Mesenchymal stem cell (in vitro differentiated cells and primary cell): ENCODE data around the gene SLC47A1.
"Not testable (repeated sequence)": the region's sequence is repeated elsewhere in the genome, so short reads cannot be mapped to it uniquely, and the experiment has no call there.

Experiments
- DNase-seq: peaks from one replicate; pipeline ENCODE4 v3.0.0-alpha.2; 2013
- H2AFZ ChIP-seq: one replicate; pipeline ENCODE4 v1.6.1; 2013; ENCODE audit warnings: low read depth, mild to moderate bottlenecking, control low read depth, inconsistent platforms, low read length, moderate library complexity
- H2AK5ac ChIP-seq: 2 replicates; pipeline ENCODE4 v1.6.1; 2013; ENCODE audit warnings: low read length, moderate library complexity, mild to moderate bottlenecking, inconsistent platforms; ENCODE audit not compliant: severe bottlenecking
- H2BK120ac ChIP-seq: one replicate; pipeline ENCODE4 v1.6.1; 2013; ENCODE audit warnings: low read depth, mild to moderate bottlenecking, inconsistent platforms, low read length, moderate library complexity
- H2BK12ac ChIP-seq, 2 experiments: one replicate each; pipeline ENCODE4 v1.6.1; 2013; ENCODE audit warnings: inconsistent platforms in 2 of 2, low read length in 2 of 2, mild to moderate bottlenecking in 2 of 2, moderate library complexity in 2 of 2, control low read depth in 1 of 2
- H2BK15ac ChIP-seq: one replicate; pipeline ENCODE4 v1.6.1; 2013; ENCODE audit warnings: mild to moderate bottlenecking, low read depth, inconsistent platforms; ENCODE audit not compliant: poor library complexity, severe bottlenecking
- H2BK5ac ChIP-seq: 2 replicates; pipeline ENCODE4 v1.6.1; 2013; ENCODE audit warnings: low read depth, mild to moderate bottlenecking, low read length, control low read depth, inconsistent platforms; ENCODE audit not compliant: poor library complexity, severe bottlenecking
- H3K14ac ChIP-seq, 2 experiments: one replicate each; pipeline ENCODE4 v1.6.1; 2013; ENCODE audit warnings: inconsistent platforms in 2 of 2, low read length in 2 of 2, control low read depth in 1 of 2, mild to moderate bottlenecking in 1 of 2, moderate library complexity in 1 of 2
- H3K18ac ChIP-seq, 2 experiments: one replicate each; pipeline ENCODE4 v1.6.1; 2013; ENCODE audit warnings: inconsistent platforms in 2 of 2, low read length in 2 of 2, control low read depth in 1 of 2, low read depth in 1 of 2, mild to moderate bottlenecking in 1 of 2
- H3K23ac ChIP-seq, 2 experiments: one replicate each; pipeline ENCODE4 v1.6.1; 2013; ENCODE audit warnings: inconsistent platforms in 2 of 2, low read length in 2 of 2, mild to moderate bottlenecking in 2 of 2, moderate library complexity in 2 of 2, control low read depth in 1 of 2
- H3K27ac ChIP-seq: 2 replicates; pipeline ENCODE4 v1.5.1; 2013; ENCODE audit warnings: mild to moderate bottlenecking, moderate library complexity, low read length, control low read depth, inconsistent platforms; ENCODE audit not compliant: poor library complexity, severe bottlenecking
- H3K27me3 ChIP-seq, 2 experiments: 2 replicates each; pipeline versions ENCODE4 v1.6.1 to v1.7.0; 2013; ENCODE audit warnings: low read length in 2 of 2, mild to moderate bottlenecking in 2 of 2, moderate library complexity in 2 of 2, control low read depth in 1 of 2, inconsistent platforms in 1 of 2; ENCODE audit not compliant: control insufficient read depth in 1 of 2, insufficient read depth in 1 of 2
- H3K36me3 ChIP-seq, 2 experiments: 2 replicates each; pipeline versions ENCODE4 v1.6.1 to v1.7.0; 2013; ENCODE audit warnings: low read length in 2 of 2, control low read depth in 1 of 2, inconsistent platforms in 1 of 2, low read depth in 1 of 2, mild to moderate bottlenecking in 1 of 2; ENCODE audit not compliant: insufficient read depth in 2 of 2, control insufficient read depth in 1 of 2
- H3K4ac ChIP-seq, 2 experiments: one replicate each; pipeline ENCODE4 v1.6.1; 2013; ENCODE audit warnings: inconsistent platforms in 2 of 2, low read length in 2 of 2, mild to moderate bottlenecking in 2 of 2, moderate library complexity in 2 of 2, control low read depth in 1 of 2, low read depth in 1 of 2
- H3K4me1 ChIP-seq: 2 replicates; pipeline ENCODE4 v1.6.1; 2013; ENCODE audit warnings: low read depth, low read length, control low read depth; ENCODE audit not compliant: control insufficient read depth, insufficient read depth
- H3K4me2 ChIP-seq: 2 replicates; pipeline ENCODE4 v1.6.1; 2013; ENCODE audit warnings: low read length, mild to moderate bottlenecking, inconsistent platforms; ENCODE audit not compliant: poor library complexity, severe bottlenecking
- H3K4me3 ChIP-seq, 2 experiments: 2 replicates each; pipeline versions ENCODE4 v1.5.1 to v1.7.0; 2013; ENCODE audit warnings: low read length in 2 of 2, mild to moderate bottlenecking in 2 of 2, control low read depth in 1 of 2, low read depth in 1 of 2; ENCODE audit not compliant: insufficient read depth in 1 of 2
- H3K79me1 ChIP-seq: replicated peaks from 2 replicates; pipeline ENCODE4 v1.6.1; 2013; ENCODE audit warnings: mild to moderate bottlenecking, control low read depth, low read length, inconsistent platforms; ENCODE audit not compliant: poor library complexity, severe bottlenecking
- H3K9ac ChIP-seq: 2 replicates; pipeline ENCODE4 v1.7.0; 2013; ENCODE audit warnings: mild to moderate bottlenecking, low read length, moderate library complexity
- H3K9me3 ChIP-seq: 2 replicates; pipeline ENCODE4 v1.7.0; 2013; ENCODE audit warnings: mild to moderate bottlenecking, low read length; ENCODE audit not compliant: control insufficient read depth
- H4K8ac ChIP-seq: one replicate; pipeline ENCODE4 v1.6.1; 2013; ENCODE audit warnings: inconsistent platforms, mild to moderate bottlenecking, low read length, moderate library complexity
- H4K91ac ChIP-seq: one replicate; pipeline ENCODE4 v1.6.1; 2013; ENCODE audit warnings: mild to moderate bottlenecking, low read length, inconsistent platforms
- WGBS: methylation state at CpG from one replicate; pipeline ENCODE4 v1.1.7; 2013; ENCODE audit warnings: mixed read lengths; 5-methylcytosine and 5-hydroxymethylcytosine counted together

The SLC47A1 gene

GRCh38 chr17:19580566-19580920, 46.9 kb downstream of the SLC47A1 start:
- H4K8ac ChIP-seq, H2BK120ac ChIP-seq, H3K36me3 ChIP-seq, H4K91ac ChIP-seq, H3K18ac ChIP-seq, H3K14ac ChIP-seq, H2BK15ac ChIP-seq, DNase-seq, H2BK12ac ChIP-seq, H3K4me2 ChIP-seq, H3K79me1 ChIP-seq, H3K23ac ChIP-seq, H2AK5ac ChIP-seq, H2AFZ ChIP-seq, H3K4ac ChIP-seq, H3K9me3 ChIP-seq, H2BK5ac ChIP-seq, H3K27ac ChIP-seq: not testable (repeated sequence)
- Histone ChIP-seq H3K9ac (peak overlapping the region; percentile 72), H3K4me3 (peak overlapping the region in 1 of 2 experiments; percentile 74), H3K4me1 (peaks cover 12% of the 10 kb centered on the region), H3K27me3 (peaks cover 28 to 41% of the 10 kb centered on the region in 2 experiments)
- 96% methylated on average over 17 of the region's 17 CpGs for WGBS

- H3K23ac ChIP-seq, H2AFZ ChIP-seq, H3K4me3 ChIP-seq, H3K36me3 ChIP-seq, H2BK5ac ChIP-seq, H4K8ac ChIP-seq, H2BK120ac ChIP-seq, H3K4me2 ChIP-seq, H3K9me3 ChIP-seq, H2BK15ac ChIP-seq, H3K79me1 ChIP-seq, DNase-seq, H3K9ac ChIP-seq, H3K4ac ChIP-seq, H4K91ac ChIP-seq, H3K27ac ChIP-seq, H2AK5ac ChIP-seq, H3K14ac ChIP-seq, H2BK12ac ChIP-seq, H3K18ac ChIP-seq: not testable (repeated sequence)
- Histone ChIP-seq H3K27me3 (peaks cover 34 to 41% of the 10 kb centered on the region in 2 experiments), H3K4me1 (peaks cover 12% of the 10 kb centered on the region)
- 95% methylated on average over 11 of the region's 13 CpGs for WGBS
Measured at GRCh38 chr17:19582152-19582551, 48.5 kb downstream of the SLC47A1 start.

GRCh38 chr17:19583871-19584270, 50.2 kb downstream of the SLC47A1 start:
- no peak overlapping the region for H3K9ac ChIP-seq
- no peak overlapping the region for H3K14ac ChIP-seq
- 84% methylated on average over 7 of the region's 8 CpGs for WGBS
- no peak overlapping the region for H3K4me2 ChIP-seq
- H3K36me3 ChIP-seq, result no peaks in the 10 kb centered on the region
- peaks cover 12% of the 10 kb centered on the region for H3K4me1 ChIP-seq
- peaks cover 32 to 34% of the 10 kb centered on the region in 2 experiments for H3K27me3 ChIP-seq
- no peak overlapping the region for H2BK12ac ChIP-seq
- H2BK120ac ChIP-seq, result no peak overlapping the region
- no peak overlapping the region for H2AK5ac ChIP-seq
- no peak overlapping the region for H4K91ac ChIP-seq
- no peak for DNase-seq
- no peak overlapping the region for H3K4me3 ChIP-seq
- no peak overlapping the region for H4K8ac ChIP-seq
- no peaks in the 10 kb centered on the region for H3K9me3 ChIP-seq
- no peak overlapping the region for H3K23ac ChIP-seq
- H3K27ac ChIP-seq, result no peak overlapping the region
- no peak overlapping the region for H2BK15ac ChIP-seq
- no peak overlapping the region for H3K4ac ChIP-seq
- no peak overlapping the region for H2BK5ac ChIP-seq
- no peak overlapping the region for H3K18ac ChIP-seq
- H2AFZ ChIP-seq, result no peak overlapping the region
- H3K79me1 ChIP-seq, result no peaks in the 10 kb centered on the region

DNA sequence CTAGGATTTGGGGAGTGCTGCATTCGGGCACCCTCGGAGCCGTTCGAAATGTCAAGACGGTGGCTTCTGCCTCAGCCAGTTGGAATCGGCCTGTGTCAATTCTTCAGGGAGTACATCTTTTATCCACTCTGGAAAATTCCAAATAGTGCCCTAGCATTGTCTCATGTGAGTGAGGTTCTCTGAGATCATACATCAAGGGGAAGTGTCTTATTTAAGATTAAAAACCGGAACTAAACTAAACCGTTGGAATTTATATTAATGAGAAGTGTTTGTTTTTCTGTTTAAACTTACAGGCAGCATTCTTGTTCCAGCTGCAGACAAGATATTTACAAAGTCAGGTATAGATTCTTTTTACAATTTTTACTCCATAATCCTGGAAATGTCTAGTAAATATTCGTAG, 56.8 kb downstream of the SLC47A1 start:
- no peak overlapping the region for H3K4ac ChIP-seq
- no peak overlapping the region for H2BK5ac ChIP-seq
- no peak overlapping the region for H3K14ac ChIP-seq
- H3K23ac ChIP-seq, result no peak overlapping the region
- H2BK120ac ChIP-seq, result no peak overlapping the region
- H4K8ac ChIP-seq, result no peak overlapping the region
- no peaks in the 10 kb centered on the region for H3K79me1 ChIP-seq
- no peak overlapping the region for H3K4me2 ChIP-seq
- no peak overlapping the region for H3K4me3 ChIP-seq
- 96% methylated on average over 6 of the region's 9 CpGs for WGBS
- H2BK12ac ChIP-seq, result no peak overlapping the region
- peaks cover 14 to 26% of the 10 kb centered on the region in 2 experiments for H3K27me3 ChIP-seq
- no peak overlapping the region for H4K91ac ChIP-seq
- DNase-seq, result no peak
- no peak overlapping the region for H3K27ac ChIP-seq
- H3K9ac ChIP-seq, result no peak overlapping the region
- no peak overlapping the region for H2AFZ ChIP-seq
- H2BK15ac ChIP-seq, result no peak overlapping the region
- H3K18ac ChIP-seq, result no peak overlapping the region
- no peaks in the 10 kb centered on the region for H3K4me1 ChIP-seq
- H3K9me3 ChIP-seq, result no peaks in the 10 kb centered on the region
- no peak overlapping the region for H2AK5ac ChIP-seq
- no peaks in the 10 kb centered on the region for H3K36me3 ChIP-seq
